Measurements from ENCODE around the gene SYT10.

SYT10 gene

GRCh38 chr12:33437598-33437997 lies 2.0 kb downstream of the SYT10 start:
- Histone ChIP-seq H2BK15ac (ENCODE audit: low read depth, poor library complexity, severe bottlenecking) (no peak overlapping the region), H3K36me3 (ENCODE audit: control insufficient read depth in 1 of 2, insufficient read depth in 2 of 2, low read depth in 1 of 2, low read length in 2 of 2) (no peaks in the 10 kb centered on the region), H3K9me3 (ENCODE audit: control insufficient read depth, low read length) (no peaks in the 10 kb centered on the region), H3K79me1 (replicated peaks; ENCODE audit: low read length, poor library complexity, severe bottlenecking) (no peaks in the 10 kb centered on the region), H3K4me3 (ENCODE audit: insufficient read depth in 1 of 2, low read depth in 1 of 2, low read length in 2 of 2) (no peak overlapping the region), H2BK5ac (ENCODE audit: low read depth, low read length, poor library complexity, severe bottlenecking) (no peak overlapping the region), H3K18ac (ENCODE audit: low read depth in 1 of 2, low read length in 2 of 2) (no peak overlapping the region), H3K9ac (ENCODE audit: low read length) (no peak overlapping the region), H3K4me2 (ENCODE audit: low read length, poor library complexity, severe bottlenecking) (no peak overlapping the region), H3K27me3 (ENCODE audit: control insufficient read depth in 1 of 2, insufficient read depth in 1 of 2, low read length in 2 of 2) (peaks cover 33 to 42% of the 10 kb centered on the region in 2 experiments), H2AFZ (ENCODE audit: low read depth, low read length) (no peak overlapping the region), H3K14ac (ENCODE audit: low read length in 2 of 2) (no peak overlapping the region), H2AK5ac (ENCODE audit: low read length, severe bottlenecking) (no peak overlapping the region), H3K4ac (ENCODE audit: low read depth in 1 of 2, low read length in 2 of 2) (no peak overlapping the region), H3K27ac (ENCODE audit: low read length, poor library complexity, severe bottlenecking) (no peak overlapping the region), H2BK12ac (ENCODE audit: low read length in 2 of 2) (no peak overlapping the region), H2BK120ac (ENCODE audit: low read depth, low read length) (no peak overlapping the region), H3K23ac (ENCODE audit: low read length in 2 of 2) (no peak overlapping the region), H4K91ac (ENCODE audit: low read length) (no peak overlapping the region), H4K8ac (ENCODE audit: low read length) (no peak overlapping the region), H3K4me1 (ENCODE audit: control insufficient read depth, insufficient read depth, low read depth, low read length) (peaks cover 12% of the 10 kb centered on the region)
- 76% methylated on average over 7 of the region's 7 CpGs for WGBS
- DNase-seq, result no peak

- Histone ChIP-seq H2AFZ (ENCODE audit: low read depth, low read length) (no peak overlapping the region), H3K18ac (ENCODE audit: low read depth in 1 of 2, low read length in 2 of 2) (no peak overlapping the region), H3K79me1 (replicated peaks; ENCODE audit: low read length, poor library complexity, severe bottlenecking) (no peaks in the 10 kb centered on the region), H3K9ac (ENCODE audit: low read length) (no peak overlapping the region), H3K4me1 (ENCODE audit: control insufficient read depth, insufficient read depth, low read depth, low read length) (no peaks in the 10 kb centered on the region), H2BK120ac (ENCODE audit: low read depth, low read length) (no peak overlapping the region), H3K14ac (ENCODE audit: low read length in 2 of 2) (no peak overlapping the region), H2BK15ac (ENCODE audit: low read depth, poor library complexity, severe bottlenecking) (no peak overlapping the region), H3K9me3 (ENCODE audit: control insufficient read depth, low read length) (no peaks in the 10 kb centered on the region), H4K8ac (ENCODE audit: low read length) (no peak overlapping the region), H4K91ac (ENCODE audit: low read length) (no peak overlapping the region), H2BK5ac (ENCODE audit: low read depth, low read length, poor library complexity, severe bottlenecking) (no peak overlapping the region), H3K4ac (ENCODE audit: low read depth in 1 of 2, low read length in 2 of 2) (no peak overlapping the region), H3K23ac (ENCODE audit: low read length in 2 of 2) (no peak overlapping the region), H3K36me3 (ENCODE audit: control insufficient read depth in 1 of 2, insufficient read depth in 2 of 2, low read depth in 1 of 2, low read length in 2 of 2) (no peaks in the 10 kb centered on the region), H2BK12ac (ENCODE audit: low read length in 2 of 2) (no peak overlapping the region), H2AK5ac (ENCODE audit: low read length, severe bottlenecking) (no peak overlapping the region), H3K27me3 (ENCODE audit: control insufficient read depth in 1 of 2, insufficient read depth in 1 of 2, low read length in 2 of 2) (peaks cover 6 to 12% of the 10 kb centered on the region in 2 experiments), H3K4me3 (ENCODE audit: insufficient read depth in 1 of 2, low read depth in 1 of 2, low read length in 2 of 2) (no peak overlapping the region), H3K4me2 (ENCODE audit: low read length, poor library complexity, severe bottlenecking) (no peak overlapping the region), H3K27ac (ENCODE audit: low read length, poor library complexity, severe bottlenecking) (no peak overlapping the region)
- no peak for DNase-seq
These were observed 6.6 kb downstream of the SYT10 start for GRCh38 chr12:33432992-33433391.

- Histone ChIP-seq H2BK120ac (ENCODE audit: low read depth, low read length) (no peak overlapping the region), H3K23ac (ENCODE audit: low read length in 2 of 2) (no peak overlapping the region), H3K9ac (ENCODE audit: low read length) (no peak overlapping the region), H2AK5ac (ENCODE audit: low read length, severe bottlenecking) (no peak overlapping the region), H2BK15ac (ENCODE audit: low read depth, poor library complexity, severe bottlenecking) (no peak overlapping the region), H3K27ac (ENCODE audit: low read length, poor library complexity, severe bottlenecking) (no peak overlapping the region), H4K8ac (ENCODE audit: low read length) (no peak overlapping the region), H3K4ac (ENCODE audit: low read depth in 1 of 2, low read length in 2 of 2) (no peak overlapping the region), H3K79me1 (replicated peaks; ENCODE audit: low read length, poor library complexity, severe bottlenecking) (no peaks in the 10 kb centered on the region), H3K4me1 (ENCODE audit: control insufficient read depth, insufficient read depth, low read depth, low read length) (no peaks in the 10 kb centered on the region), H2AFZ (ENCODE audit: low read depth, low read length) (no peak overlapping the region), H3K4me2 (ENCODE audit: low read length, poor library complexity, severe bottlenecking) (no peak overlapping the region), H2BK5ac (ENCODE audit: low read depth, low read length, poor library complexity, severe bottlenecking) (no peak overlapping the region), H2BK12ac (ENCODE audit: low read length in 2 of 2) (no peak overlapping the region), H3K9me3 (ENCODE audit: control insufficient read depth, low read length) (no peaks in the 10 kb centered on the region), H3K27me3 (ENCODE audit: control insufficient read depth in 1 of 2, insufficient read depth in 1 of 2, low read length in 2 of 2) (peaks cover 0 to under 1% of the 10 kb centered on the region in 2 experiments), H3K14ac (ENCODE audit: low read length in 2 of 2) (no peak overlapping the region), H3K36me3 (ENCODE audit: control insufficient read depth in 1 of 2, insufficient read depth in 2 of 2, low read depth in 1 of 2, low read length in 2 of 2) (no peaks in the 10 kb centered on the region), H3K18ac (ENCODE audit: low read depth in 1 of 2, low read length in 2 of 2) (no peak overlapping the region), H3K4me3 (ENCODE audit: insufficient read depth in 1 of 2, low read depth in 1 of 2, low read length in 2 of 2) (no peak overlapping the region), H4K91ac (ENCODE audit: low read length) (no peak overlapping the region)
- DNase-seq, result no peak
- no CpG with 5 or more reads among the region's 1 CpG for WGBS
These were observed 8.0 kb downstream of the SYT10 start for GRCh38 chr12:33431648-33432047.

DNA sequence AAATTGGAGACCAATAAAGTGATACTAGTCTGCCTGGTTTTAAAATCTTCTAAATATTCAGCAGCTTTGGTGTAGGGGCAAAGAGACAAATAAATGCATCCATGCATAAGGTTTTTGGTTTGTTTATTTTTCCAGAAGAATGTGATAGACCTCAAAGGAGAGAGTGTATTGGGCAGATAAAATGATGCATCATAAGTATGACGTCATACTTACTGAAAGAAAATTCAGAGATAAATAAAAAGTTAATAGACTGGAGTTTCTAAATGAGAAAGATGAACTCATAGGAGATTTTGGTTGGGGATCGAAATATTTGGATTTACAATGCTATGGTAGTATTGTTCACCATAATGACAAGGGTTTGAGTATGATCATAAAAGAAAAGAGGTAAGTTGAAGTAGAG lies 10.2 kb downstream of the SYT10 start:
- no peaks in the 10 kb centered on the region for H3K36me3 ChIP-seq (ENCODE audit: control insufficient read depth in 1 of 2, insufficient read depth in 2 of 2, low read depth in 1 of 2, low read length in 2 of 2)
- H3K9me3 ChIP-seq (ENCODE audit: control insufficient read depth, low read length), result no peaks in the 10 kb centered on the region
- H2AFZ ChIP-seq (ENCODE audit: low read depth, low read length), result no peak overlapping the region
- H3K23ac ChIP-seq (ENCODE audit: low read length in 2 of 2), result no peak overlapping the region
- H3K18ac ChIP-seq (ENCODE audit: low read depth in 1 of 2, low read length in 2 of 2), result no peak overlapping the region
- H2BK120ac ChIP-seq (ENCODE audit: low read depth, low read length), result no peak overlapping the region
- H3K9ac ChIP-seq (ENCODE audit: low read length), result no peak overlapping the region
- no peak overlapping the region for H2BK5ac ChIP-seq (ENCODE audit: low read depth, low read length, poor library complexity, severe bottlenecking)
- H3K79me1 ChIP-seq (replicated peaks; ENCODE audit: low read length, poor library complexity, severe bottlenecking), result no peaks in the 10 kb centered on the region
- no peak overlapping the region for H4K91ac ChIP-seq (ENCODE audit: low read length)
- H3K4me2 ChIP-seq (ENCODE audit: low read length, poor library complexity, severe bottlenecking), result no peak overlapping the region
- no peak overlapping the region for H4K8ac ChIP-seq (ENCODE audit: low read length)
- no peak overlapping the region for H3K4me3 ChIP-seq (ENCODE audit: insufficient read depth in 1 of 2, low read depth in 1 of 2, low read length in 2 of 2)
- H2AK5ac ChIP-seq (ENCODE audit: low read length, severe bottlenecking), result no peak overlapping the region
- H3K4me1 ChIP-seq (ENCODE audit: control insufficient read depth, insufficient read depth, low read depth, low read length), result no peaks in the 10 kb centered on the region
- H3K4ac ChIP-seq (ENCODE audit: low read depth in 1 of 2, low read length in 2 of 2), result no peak overlapping the region
- DNase-seq, result no peak
- no peak overlapping the region for H3K27ac ChIP-seq (ENCODE audit: low read length, poor library complexity, severe bottlenecking)
- no peak overlapping the region for H2BK12ac ChIP-seq (ENCODE audit: low read length in 2 of 2)
- no peak overlapping the region for H2BK15ac ChIP-seq (ENCODE audit: low read depth, poor library complexity, severe bottlenecking)
- H3K27me3 ChIP-seq (ENCODE audit: control insufficient read depth in 1 of 2, insufficient read depth in 1 of 2, low read length in 2 of 2), result no peaks in the 10 kb centered on the region
- H3K14ac ChIP-seq (ENCODE audit: low read length in 2 of 2), result no peak overlapping the region
- WGBS, result 79% methylated on average over 2 of the region's 2 CpGs

Measured in mesenchymal stem cell (in vitro differentiated cells and primary cell).